ENCODE measurements around the gene BCOR.

Gene BCOR

GRCh38 chrX:40061005-40061404, 36.8 kb downstream of the BCOR start:
- no peak for DNase-seq

GRCh38 chrX:40060356-40060845, 37.4 kb downstream of the BCOR start:
- DNase-seq: no peak

- no peak for DNase-seq
Measured at GRCh38 chrX:40058719-40059118, 39.0 kb downstream of the BCOR start.

DNA sequence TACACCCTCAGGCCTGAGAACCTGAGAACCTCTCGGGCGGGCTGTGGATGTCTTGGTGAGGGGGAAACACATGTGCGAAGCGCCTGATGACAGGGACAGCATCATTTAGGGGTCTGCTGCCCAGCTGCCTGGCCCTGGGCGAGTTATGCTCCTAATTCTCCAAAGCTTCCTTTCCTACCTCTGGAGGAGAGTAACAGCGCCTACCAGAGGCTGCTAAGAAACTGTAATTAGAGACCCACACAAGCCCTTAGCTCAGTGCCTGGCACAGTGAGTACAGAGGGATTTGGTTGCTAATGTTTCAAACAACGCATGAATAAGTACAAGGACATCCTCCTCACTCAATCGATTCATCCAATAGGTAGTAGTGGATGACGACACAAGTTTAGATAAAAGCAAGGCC, 40.4 kb downstream of the BCOR start:
- no peak for DNase-seq

DNA sequence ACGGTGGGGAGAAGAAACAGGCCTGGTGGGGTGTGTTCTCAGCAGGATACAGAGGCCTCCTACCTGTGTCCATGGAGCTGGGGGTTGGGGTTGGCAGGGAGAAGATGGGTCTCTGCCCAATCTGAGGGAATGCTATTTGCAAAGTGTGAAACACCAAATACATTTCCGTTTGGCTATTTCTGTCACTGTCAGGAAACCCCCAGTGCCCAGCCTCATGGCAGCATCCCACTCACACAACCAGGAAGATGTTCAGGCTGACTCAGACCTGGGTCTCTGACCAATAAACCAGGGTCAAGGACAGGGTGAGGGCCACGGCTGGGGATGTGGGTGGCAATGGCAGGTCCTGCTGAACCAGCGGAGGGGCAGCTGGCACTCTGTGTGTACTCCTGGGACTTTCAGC, 41.3 kb downstream of the BCOR start:
- no peak for DNase-seq

GRCh38 chrX:40055495-40055894, 42.3 kb downstream of the BCOR start:
- DNase-seq: no peak

GRCh38 chrX:40054793-40055192, 43.0 kb downstream of the BCOR start:
- no peak for DNase-seq

- DNase-seq: no peak
Measured at GRCh38 chrX:40050532-40050931, 47.2 kb downstream of the BCOR start.

- DNase-seq: no peak
Measured at GRCh38 chrX:40049084-40049641, 48.6 kb downstream of the BCOR start.

GRCh38 chrX:40047485-40047884, 50.3 kb downstream of the BCOR start:
- no peak for DNase-seq

DNA sequence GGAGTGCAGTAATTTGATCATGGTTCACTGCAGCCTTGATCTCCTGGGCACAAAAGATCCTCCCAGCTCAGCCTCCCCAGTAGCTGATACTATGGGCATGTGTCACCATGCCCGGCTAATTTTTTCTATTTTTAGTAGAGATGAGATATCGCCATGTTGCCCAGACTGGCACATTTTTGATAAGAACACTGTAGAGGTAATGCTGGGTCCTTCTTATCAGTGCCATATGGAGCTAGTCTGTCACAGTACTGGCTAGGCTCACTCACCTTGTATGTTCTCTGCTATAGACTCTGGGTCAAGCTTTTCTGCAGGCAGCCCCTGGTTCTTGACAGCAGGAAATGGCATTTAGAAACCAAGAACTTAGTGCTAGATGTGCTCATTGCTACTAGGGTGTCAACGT, 53.9 kb downstream of the BCOR start:
- DNase-seq: no peak

GRCh38 chrX:40041915-40042314, 55.8 kb downstream of the BCOR start:
- no peak for DNase-seq

- DNase-seq: no peak
Measured at GRCh38 chrX:40040686-40041461, 56.9 kb downstream of the BCOR start.

GRCh38 chrX:40039887-40040286, 57.9 kb downstream of the BCOR start:
- no peak for DNase-seq

DNA sequence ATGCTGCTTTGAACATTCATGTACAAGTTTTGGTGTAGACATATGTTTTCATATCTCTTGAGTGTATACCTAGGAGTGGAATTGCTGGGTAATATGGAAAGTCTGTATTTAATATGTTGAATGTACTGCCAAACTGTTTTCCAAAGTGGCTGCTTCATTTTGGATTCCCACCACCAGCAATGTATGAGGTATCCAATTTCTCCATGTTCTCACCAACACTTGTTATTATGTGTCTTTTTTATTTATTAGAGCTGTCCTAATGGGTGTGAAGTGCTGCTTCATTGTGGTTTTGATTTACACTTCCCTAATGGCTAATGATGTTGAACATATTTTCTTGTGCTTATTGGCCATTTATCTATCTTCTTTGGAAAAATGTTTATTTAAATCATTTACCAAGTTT, 60.4 kb downstream of the BCOR start:
- no peak for DNase-seq

- no peak for DNase-seq
Measured at GRCh38 chrX:40035726-40036125, 62.0 kb downstream of the BCOR start.

- no peak for DNase-seq
Measured at GRCh38 chrX:40031911-40032310, 65.8 kb downstream of the BCOR start.

GRCh38 chrX:40030205-40030604, 67.6 kb downstream of the BCOR start:
- DNase-seq: no peak

DNA sequence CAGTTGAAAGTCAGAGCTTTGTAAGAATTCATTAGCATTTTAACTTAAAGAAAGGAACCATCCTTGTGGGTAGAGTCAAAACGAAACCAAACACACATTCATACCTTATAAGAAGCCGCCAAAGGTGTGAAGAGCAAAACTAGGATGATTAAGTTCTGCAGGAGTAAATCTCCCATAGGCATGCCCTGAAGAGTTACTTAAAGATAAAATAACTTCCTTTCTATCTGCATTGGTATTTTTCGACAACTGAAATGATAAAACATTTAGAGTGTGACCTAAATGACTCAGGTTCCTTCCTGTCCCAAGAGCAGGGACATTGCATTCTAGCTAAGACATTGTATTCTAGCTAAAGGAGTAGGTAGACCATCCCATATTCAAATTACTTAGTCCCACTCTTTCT, 75.3 kb downstream of the BCOR start:
- DNase-seq: no peak

GRCh38 chrX:40021647-40022046, 76.1 kb downstream of the BCOR start:
- no peak for DNase-seq

GRCh38 chrX:40019541-40019940, 78.2 kb downstream of the BCOR start:
- DNase-seq: no peak

GRCh38 chrX:40018041-40018440, 79.7 kb downstream of the BCOR start:
- DNase-seq: no peak

- no peak for DNase-seq
Measured at GRCh38 chrX:40016749-40017148, 81.0 kb downstream of the BCOR start.

GRCh38 chrX:40015693-40016092, 82.1 kb downstream of the BCOR start:
- DNase-seq: no peak
